PFSK-1 (cell line): ENCODE data around the gene TAL1.

Source experiments
- POLR2AphosphoS5 ChIP-seq: IDR thresholded peaks from 2 replicates; pipeline ENCODE4 v1.6.1; 2012; ENCODE audit warnings: low read depth, mild to moderate bottlenecking, control low read depth, low read length, moderate library complexity
- SIN3A ChIP-seq: IDR thresholded peaks from 2 replicates; pipeline ENCODE4 v1.6.1; 2012; ENCODE audit warnings: mild to moderate bottlenecking, low read length, moderate library complexity, borderline replicate concordance; ENCODE audit not compliant: insufficient read depth
- TAF1 ChIP-seq: IDR thresholded peaks from 2 replicates; pipeline ENCODE4 v1.6.1; 2012; ENCODE audit warnings: low read length, control low read depth, borderline replicate concordance; ENCODE audit not compliant: insufficient read depth
- TF ChIP-seq, protein P1 (sequence below), 2 experiments: IDR thresholded peaks; 2 replicates each; pipeline versions ENCODE4 v1.6.1 to v1.8.0; 2011 to 2012; ENCODE audit warnings: low read depth in 2 of 2, low read length in 2 of 2, control low read depth in 1 of 2, inconsistent platforms in 1 of 2, mild to moderate bottlenecking in 1 of 2, moderate library complexity in 1 of 2; ENCODE audit not compliant: insufficient read depth in 1 of 2

DNA sequence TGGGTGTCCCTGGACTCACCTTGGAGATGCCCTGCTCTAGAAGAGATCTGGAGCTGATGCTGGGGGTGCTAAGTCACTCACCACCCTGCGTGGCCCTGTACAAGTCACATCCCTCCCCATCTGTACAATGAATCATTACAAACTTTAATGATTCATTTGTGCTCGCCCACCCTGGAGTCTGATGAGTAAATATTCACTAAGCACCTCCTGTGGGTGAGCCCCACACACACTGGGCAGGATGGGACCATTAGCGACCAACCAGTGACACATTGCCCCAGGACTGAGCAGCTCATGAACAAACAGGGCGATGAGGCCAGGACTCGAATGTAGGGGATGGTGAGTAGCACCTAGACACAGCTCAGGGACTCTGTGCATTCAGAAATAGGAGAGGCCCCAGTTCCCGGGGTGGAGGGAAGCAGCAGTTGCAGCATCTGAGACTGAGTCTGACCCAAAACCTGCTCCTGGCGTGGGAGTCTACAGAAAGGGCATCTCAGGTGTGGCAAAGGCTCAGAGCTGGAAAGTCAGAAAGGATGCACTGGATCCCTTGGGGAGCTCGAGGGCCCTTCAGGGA is 24.1 kb downstream of the TAL1 start:
- TF ChIP-seq TAF1 (no peak), SIN3A (no peak), POLR2AphosphoS5 (no peak)
- TF ChIP-seq, protein P1, sequence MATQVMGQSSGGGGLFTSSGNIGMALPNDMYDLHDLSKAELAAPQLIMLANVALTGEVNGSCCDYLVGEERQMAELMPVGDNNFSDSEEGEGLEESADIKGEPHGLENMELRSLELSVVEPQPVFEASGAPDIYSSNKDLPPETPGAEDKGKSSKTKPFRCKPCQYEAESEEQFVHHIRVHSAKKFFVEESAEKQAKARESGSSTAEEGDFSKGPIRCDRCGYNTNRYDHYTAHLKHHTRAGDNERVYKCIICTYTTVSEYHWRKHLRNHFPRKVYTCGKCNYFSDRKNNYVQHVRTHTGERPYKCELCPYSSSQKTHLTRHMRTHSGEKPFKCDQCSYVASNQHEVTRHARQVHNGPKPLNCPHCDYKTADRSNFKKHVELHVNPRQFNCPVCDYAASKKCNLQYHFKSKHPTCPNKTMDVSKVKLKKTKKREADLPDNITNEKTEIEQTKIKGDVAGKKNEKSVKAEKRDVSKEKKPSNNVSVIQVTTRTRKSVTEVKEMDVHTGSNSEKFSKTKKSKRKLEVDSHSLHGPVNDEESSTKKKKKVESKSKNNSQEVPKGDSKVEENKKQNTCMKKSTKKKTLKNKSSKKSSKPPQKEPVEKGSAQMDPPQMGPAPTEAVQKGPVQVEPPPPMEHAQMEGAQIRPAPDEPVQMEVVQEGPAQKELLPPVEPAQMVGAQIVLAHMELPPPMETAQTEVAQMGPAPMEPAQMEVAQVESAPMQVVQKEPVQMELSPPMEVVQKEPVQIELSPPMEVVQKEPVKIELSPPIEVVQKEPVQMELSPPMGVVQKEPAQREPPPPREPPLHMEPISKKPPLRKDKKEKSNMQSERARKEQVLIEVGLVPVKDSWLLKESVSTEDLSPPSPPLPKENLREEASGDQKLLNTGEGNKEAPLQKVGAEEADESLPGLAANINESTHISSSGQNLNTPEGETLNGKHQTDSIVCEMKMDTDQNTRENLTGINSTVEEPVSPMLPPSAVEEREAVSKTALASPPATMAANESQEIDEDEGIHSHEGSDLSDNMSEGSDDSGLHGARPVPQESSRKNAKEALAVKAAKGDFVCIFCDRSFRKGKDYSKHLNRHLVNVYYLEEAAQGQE (IDR thresholded peaks at IDR 0.05; ENCODE audit: insufficient read depth in 1 of 2, low read depth in 2 of 2, low read length in 2 of 2) = no peak
